Endothelial cell of umbilical vein (primary cell): Measurements from ENCODE around the gene RAB31.

Source experiments
- EZH2 ChIP-seq: IDR thresholded peaks from 2 replicates; pipeline ENCODE4 v1.6.1; 2012; ENCODE audit warnings: borderline replicate concordance, low read depth, mild to moderate bottlenecking, moderate library complexity, low read length, inconsistent platforms; ENCODE audit not compliant: severe bottlenecking
- FOS ChIP-seq: IDR thresholded peaks from 2 replicates; pipeline ENCODE4 v1.6.1; 2011; ENCODE audit warnings: mild to moderate bottlenecking, low read length, moderate library complexity, borderline replicate concordance; ENCODE audit not compliant: insufficient read depth
- GATA2 ChIP-seq: IDR thresholded peaks from 2 replicates; pipeline ENCODE4 v1.7.0; 2011; ENCODE audit warnings: low read depth, mild to moderate bottlenecking, moderate library complexity, mixed read lengths, low read length; ENCODE audit not compliant: insufficient read length, insufficient read depth
- JUN ChIP-seq: IDR thresholded peaks from 2 replicates; pipeline ENCODE4 v1.6.1; 2011; ENCODE audit warnings: borderline replicate concordance, low read depth; ENCODE audit not compliant: insufficient read length, insufficient read depth
- MAX ChIP-seq: IDR thresholded peaks from 2 replicates; pipeline ENCODE4 v1.6.1; 2011; ENCODE audit not compliant: insufficient read depth, insufficient read length
- MYC ChIP-seq: IDR thresholded peaks from one replicate; pipeline ENCODE4 v1.6.1; 2011; ENCODE audit warnings: mild to moderate bottlenecking, low read depth, low read length
- POLR2A ChIP-seq: IDR thresholded peaks from 2 replicates; pipeline ENCODE4 v1.6.1; 2012; ENCODE audit warnings: low read depth, mild to moderate bottlenecking, control low read depth, low read length
- POLR2AphosphoS5 ChIP-seq: IDR thresholded peaks from 2 replicates; pipeline ENCODE4 v1.6.1; 2012; ENCODE audit warnings: low read depth, mild to moderate bottlenecking, control low read depth, low read length, moderate library complexity; ENCODE audit not compliant: insufficient read depth
- TF ChIP-seq, protein P1 (sequence below), 2 donors: IDR thresholded peaks; 1 replicate in 1 of 2; 2 replicates in 1 of 2; pipeline ENCODE4 v1.5.1; 2011; ENCODE audit warnings: low read length in 2 of 2, mild to moderate bottlenecking in 2 of 2, moderate library complexity in 2 of 2, control low read depth in 1 of 2, inconsistent platforms in 1 of 2, low read depth in 1 of 2; ENCODE audit not compliant: insufficient read depth in 1 of 2; ENCODE audit errors: extremely low read depth in 1 of 2

- TF ChIP-seq, protein P1, sequence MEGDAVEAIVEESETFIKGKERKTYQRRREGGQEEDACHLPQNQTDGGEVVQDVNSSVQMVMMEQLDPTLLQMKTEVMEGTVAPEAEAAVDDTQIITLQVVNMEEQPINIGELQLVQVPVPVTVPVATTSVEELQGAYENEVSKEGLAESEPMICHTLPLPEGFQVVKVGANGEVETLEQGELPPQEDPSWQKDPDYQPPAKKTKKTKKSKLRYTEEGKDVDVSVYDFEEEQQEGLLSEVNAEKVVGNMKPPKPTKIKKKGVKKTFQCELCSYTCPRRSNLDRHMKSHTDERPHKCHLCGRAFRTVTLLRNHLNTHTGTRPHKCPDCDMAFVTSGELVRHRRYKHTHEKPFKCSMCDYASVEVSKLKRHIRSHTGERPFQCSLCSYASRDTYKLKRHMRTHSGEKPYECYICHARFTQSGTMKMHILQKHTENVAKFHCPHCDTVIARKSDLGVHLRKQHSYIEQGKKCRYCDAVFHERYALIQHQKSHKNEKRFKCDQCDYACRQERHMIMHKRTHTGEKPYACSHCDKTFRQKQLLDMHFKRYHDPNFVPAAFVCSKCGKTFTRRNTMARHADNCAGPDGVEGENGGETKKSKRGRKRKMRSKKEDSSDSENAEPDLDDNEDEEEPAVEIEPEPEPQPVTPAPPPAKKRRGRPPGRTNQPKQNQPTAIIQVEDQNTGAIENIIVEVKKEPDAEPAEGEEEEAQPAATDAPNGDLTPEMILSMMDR (IDR thresholded peaks at IDR 0.05; ENCODE audit: extremely low read depth in 1 of 2, insufficient read depth in 1 of 2, low read depth in 1 of 2, low read length in 2 of 2): no peak
- TF ChIP-seq POLR2AphosphoS5 (no peak), POLR2A (no peak), MYC (no peak), MAX (no peak), EZH2 (no peak), FOS (no peak), GATA2 (no peak), JUN (no peak)
These were observed 55.9 kb downstream of the RAB31 start for GRCh38 chr18:9764011-9764481.
